A549 (cell line): ENCODE measurements around the gene PKP2. TPM values are rescaled to one million over a fixed set of nuclear protein-coding genes. Genes with fewer than 3 reads are reported as not detected.

Experiments
- ATAC-seq, 2 experiments: fragments of 200-7000 bp in 1 of 2; fragments of >200 bp in 1 of 2; cut with Nextera tagmentation in 1 of 2; cut with Tn5 transposase in 1 of 2; 3 replicates each; pipeline versions ENCODE4 v1.8.0 to v1.9.1; 2018 to 2020; ENCODE audit warnings: mild to moderate bottlenecking in 1 of 2, moderate library complexity in 1 of 2
- CTCF ChIA-PET: fragments of 300-600 bp; sonication (Branson Sonifier 250); formaldehyde crosslinking; extraction: SDS; loops from one replicate; lab custom pipeline; 2021; ENCODE audit warnings: antibody characterized with exemption, inconsistent platforms; lab: Yijun Ruan, JAX
- POLR2A ChIA-PET: fragments of 350-600 bp; formaldehyde crosslinking; extraction: SDS; loops from one replicate; lab custom pipeline; 2021; ENCODE audit warnings: antibody characterized with exemption, inconsistent platforms; lab: Yijun Ruan, JAX
- DNase-seq, 2 experiments: peaks; one replicate each; pipeline versions ENCODE4 v3.0.0 to v3.0.0-alpha.2; 2011 to 2016; ENCODE audit warnings: low read depth in 1 of 2, low spot score in 1 of 2
- FAIRE-seq: peaks from 2 replicates; lab custom pipeline; 2011; peaks lifted over from hg19 to GRCh38; lab: Jason Lieb, UNC
- H3K27ac ChIP-seq, 2 experiments: fragments of >200 bp; sonication (Bioruptor Twin); formaldehyde crosslinking; 3 replicates each; pipeline ENCODE4 v1.5.1; 2016 to 2017
- H3K4me1 ChIP-seq: fragments of >200 bp; sonication (Bioruptor Twin); formaldehyde crosslinking; 3 replicates; pipeline ENCODE4 v1.6.1; 2016
- H3K4me2 ChIP-seq: fragments of >200 bp; sonication (Bioruptor Twin); formaldehyde crosslinking; 3 replicates; pipeline ENCODE4 v1.6.1; 2016
- H3K4me3 ChIP-seq: fragments of >200 bp; sonication (Bioruptor Twin); formaldehyde crosslinking; 3 replicates; pipeline ENCODE4 v1.5.1; 2016
- H3K9me3 ChIP-seq: fragments of >200 bp; sonication (Bioruptor Twin); formaldehyde crosslinking; 3 replicates; pipeline ENCODE4 v1.6.1; 2016
- CBX8 ChIP-seq: fragments of 200-600 bp; sonication (generic); IDR thresholded peaks from 2 replicates; pipeline ENCODE4 v1.6.1; 2016
- CHD4 ChIP-seq: fragments of 200-600 bp; sonication (generic); IDR thresholded peaks from 2 replicates; pipeline ENCODE4 v1.6.1; 2016; ENCODE audit warnings: antibody characterized with exemption, mild to moderate bottlenecking, borderline replicate concordance
- FOSB ChIP-seq: fragments of 250-450 bp; sonication (Bioruptor Pico); IDR thresholded peaks from 2 replicates; pipeline ENCODE4 v1.5.0; 2020; ENCODE audit warnings: mild to moderate bottlenecking, moderate library complexity
- FOSL2 ChIP-seq, 2 experiments: fragments of 450-650 bp in 1 of 2; fragments of >200 bp in 1 of 2; sonication (Bioruptor Twin) in 1 of 2; formaldehyde crosslinking; IDR thresholded peaks; 2 replicates each; pipeline versions ENCODE4 v1.5.0 to v1.6.1; 2016 to 2020; ENCODE audit warnings: mild to moderate bottlenecking in 1 of 2, moderate library complexity in 1 of 2
- HDAC2 ChIP-seq: fragments of 200-600 bp; sonication (generic); IDR thresholded peaks from 2 replicates; pipeline ENCODE4 v1.6.1; 2016
- HEYL ChIP-seq: fragments of 250-450 bp; sonication (Bioruptor Pico); IDR thresholded peaks from 2 replicates; pipeline ENCODE4 v1.8.0; 2021; ENCODE audit warnings: mild to moderate bottlenecking, moderate library complexity
- KDM1A ChIP-seq: fragments of 200-600 bp; sonication (generic); IDR thresholded peaks from 2 replicates; pipeline ENCODE4 v1.6.1; 2016; ENCODE audit warnings: low read depth, mild to moderate bottlenecking
- MYC ChIP-seq: IDR thresholded peaks from 2 replicates; pipeline ENCODE4 v1.6.1; 2012; ENCODE audit warnings: mild to moderate bottlenecking, inconsistent platforms, low read length, improper control_type of control experiment, borderline replicate concordance
- NPAS2 ChIP-seq: fragments of 250-450 bp; sonication (Bioruptor Pico); IDR thresholded peaks from 2 replicates; pipeline ENCODE4 v1.8.0; 2022; ENCODE audit warnings: mild to moderate bottlenecking, moderate library complexity, borderline replicate concordance
- PHF8 ChIP-seq: fragments of 200-600 bp; sonication (generic); IDR thresholded peaks from 2 replicates; pipeline ENCODE4 v1.6.1; 2016; ENCODE audit warnings: low read depth, mild to moderate bottlenecking, antibody characterized with exemption, moderate library complexity, borderline replicate concordance
- RAD21 ChIP-seq, 2 experiments: fragments of >200 bp in 1 of 2; sonication (Bioruptor Twin) in 1 of 2; formaldehyde crosslinking in 1 of 2; IDR thresholded peaks in 1 of 2; conservative IDR thresholded peaks in 1 of 2; 2 replicates in 1 of 2; 3 replicates in 1 of 2; pipeline ENCODE4 v1.6.1; 2012 to 2018; ENCODE audit warnings: inconsistent platforms in 1 of 2
- RFX5 ChIP-seq: fragments of 450-650 bp; IDR thresholded peaks from 2 replicates; pipeline ENCODE4 v1.7.1; 2014; ENCODE audit warnings: antibody characterized with exemption, mild to moderate bottlenecking, moderate library complexity
- RNF2 ChIP-seq: fragments of 200-600 bp; sonication (generic); IDR thresholded peaks from 2 replicates; pipeline ENCODE4 v1.6.1; 2016; ENCODE audit warnings: low read depth, mild to moderate bottlenecking, antibody characterized with exemption, moderate library complexity, borderline replicate concordance
- SREBF2 ChIP-seq: fragments of 450-650 bp; IDR thresholded peaks from 2 replicates; pipeline ENCODE4 v1.6.1; 2014; ENCODE audit warnings: mild to moderate bottlenecking, moderate library complexity
- TFCP2L1 ChIP-seq: fragments of 250-450 bp; sonication (Bioruptor Pico); IDR thresholded peaks from 2 replicates; pipeline ENCODE4 v1.5.0; 2021; ENCODE audit warnings: mild to moderate bottlenecking
- TP53 ChIP-seq: fragments of 250-450 bp; sonication (Bioruptor Pico); IDR thresholded peaks from 2 replicates; pipeline ENCODE4 v1.5.0; 2021; ENCODE audit warnings: mild to moderate bottlenecking, moderate library complexity
- ZC3H11A ChIP-seq: fragments of 450-650 bp; IDR thresholded peaks from 2 replicates; pipeline ENCODE4 v1.6.1; 2014; ENCODE audit warnings: antibody characterized with exemption, mild to moderate bottlenecking
- WGBS: methylation state at CpG from one replicate; pipeline ENCODE4 v1.1.6; 2017; ENCODE audit errors: missing lambda C conversion rate; 5-methylcytosine and 5-hydroxymethylcytosine counted together
- polyA plus RNA-seq, 4 experiments: library from polyadenylated mRNA; depleted of rRNA in 3 of 4; stranded (reverse); fragments of >200 nt; fragmentation: RNase III in 1 of 4; extraction: RNeasy Plus Mini Kit Qiagen cat#74134 plus additional on column Dnase treatment in 1 of 4; gene quantifications; 2 replicates in 3 of 4; 3 replicates in 1 of 4; pipeline ENCODE4 v1.2.3, GENCODE V29; 2011 to 2017
- TF ChIP-seq, protein P1 (sequence below): fragments of >200 bp; sonication (Bioruptor Twin); formaldehyde crosslinking; IDR thresholded peaks from 3 replicates; pipeline ENCODE4 v1.5.1; 2016
- TF ChIP-seq, protein P2 (sequence below): fragments of 200-600 bp; sonication (generic); IDR thresholded peaks from 2 replicates; pipeline ENCODE4 v1.6.1; 2016; ENCODE audit warnings: antibody characterized with exemption, mild to moderate bottlenecking, moderate library complexity
- TF ChIP-seq, protein P3 (sequence below): IDR thresholded peaks from 2 replicates; pipeline ENCODE4 v1.6.1; 2012

PKP2 gene
- polyA plus RNA-seq, 2 of the 4 experiments (the other 2 are of a cell fraction), result 2.3 to 7.1 TPM

DNA sequence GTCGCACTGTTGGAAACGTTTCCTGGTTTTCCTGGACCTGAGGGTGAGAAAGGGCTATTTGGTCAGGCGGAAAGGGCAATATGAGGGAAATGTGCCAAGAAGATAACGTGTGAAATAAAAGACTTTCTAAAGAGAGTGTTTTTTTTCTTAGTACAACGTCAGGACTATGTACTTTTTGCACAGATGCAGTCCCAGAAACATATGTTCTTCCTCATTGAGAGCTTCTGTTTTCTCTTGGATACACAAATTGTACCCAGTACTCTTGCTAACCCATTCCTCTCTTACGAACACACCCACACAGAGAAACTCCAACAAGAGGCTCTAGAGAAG is 669 bp upstream of the PKP2 start:
- ATAC-seq, result 0 out of 6 replicates have a peak, but pooled peaks of 1 of the 2 experiments have one; percentile 9
- ChIA-PET POLR2A (interaction anchor here (1.6 kb wide), 1 partner anchor 142 kb away, joined by 11 read pairs; the partner anchor contains the start of gene YARS2), CTCF (interaction anchor here (0.8 to 1.3 kb wide), 2 partner anchors 141 to 1125 kb away, joined by 5 to 7 read pairs; partner anchors contain the start of genes ALG10 and YARS2)
- Histone ChIP-seq H3K4me3 (peak overlapping the region; percentile 70), H3K9me3 (no peaks in the 10 kb centered on the region), H3K4me1 (peaks cover 33% of the 10 kb centered on the region), H3K4me2 (peak overlapping the region; percentile 90), H3K27ac (peak overlapping the region; percentile 67 to 82)
- WGBS, result 24% methylated on average over 6 of the region's 6 CpGs
- no peak for DNase-seq
- no peak for TF ChIP-seq RFX5
- TF ChIP-seq, protein P1, sequence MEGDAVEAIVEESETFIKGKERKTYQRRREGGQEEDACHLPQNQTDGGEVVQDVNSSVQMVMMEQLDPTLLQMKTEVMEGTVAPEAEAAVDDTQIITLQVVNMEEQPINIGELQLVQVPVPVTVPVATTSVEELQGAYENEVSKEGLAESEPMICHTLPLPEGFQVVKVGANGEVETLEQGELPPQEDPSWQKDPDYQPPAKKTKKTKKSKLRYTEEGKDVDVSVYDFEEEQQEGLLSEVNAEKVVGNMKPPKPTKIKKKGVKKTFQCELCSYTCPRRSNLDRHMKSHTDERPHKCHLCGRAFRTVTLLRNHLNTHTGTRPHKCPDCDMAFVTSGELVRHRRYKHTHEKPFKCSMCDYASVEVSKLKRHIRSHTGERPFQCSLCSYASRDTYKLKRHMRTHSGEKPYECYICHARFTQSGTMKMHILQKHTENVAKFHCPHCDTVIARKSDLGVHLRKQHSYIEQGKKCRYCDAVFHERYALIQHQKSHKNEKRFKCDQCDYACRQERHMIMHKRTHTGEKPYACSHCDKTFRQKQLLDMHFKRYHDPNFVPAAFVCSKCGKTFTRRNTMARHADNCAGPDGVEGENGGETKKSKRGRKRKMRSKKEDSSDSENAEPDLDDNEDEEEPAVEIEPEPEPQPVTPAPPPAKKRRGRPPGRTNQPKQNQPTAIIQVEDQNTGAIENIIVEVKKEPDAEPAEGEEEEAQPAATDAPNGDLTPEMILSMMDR, result no peak
- TF ChIP-seq HDAC2, result no peak
- no peak for TF ChIP-seq RNF2
- no peak for TF ChIP-seq ZC3H11A
- TF ChIP-seq HEYL (CRISPR knock-in tag), result no peak
- TF ChIP-seq KDM1A, result no peak
- no peak for TF ChIP-seq NPAS2
- TF ChIP-seq, protein P2, sequence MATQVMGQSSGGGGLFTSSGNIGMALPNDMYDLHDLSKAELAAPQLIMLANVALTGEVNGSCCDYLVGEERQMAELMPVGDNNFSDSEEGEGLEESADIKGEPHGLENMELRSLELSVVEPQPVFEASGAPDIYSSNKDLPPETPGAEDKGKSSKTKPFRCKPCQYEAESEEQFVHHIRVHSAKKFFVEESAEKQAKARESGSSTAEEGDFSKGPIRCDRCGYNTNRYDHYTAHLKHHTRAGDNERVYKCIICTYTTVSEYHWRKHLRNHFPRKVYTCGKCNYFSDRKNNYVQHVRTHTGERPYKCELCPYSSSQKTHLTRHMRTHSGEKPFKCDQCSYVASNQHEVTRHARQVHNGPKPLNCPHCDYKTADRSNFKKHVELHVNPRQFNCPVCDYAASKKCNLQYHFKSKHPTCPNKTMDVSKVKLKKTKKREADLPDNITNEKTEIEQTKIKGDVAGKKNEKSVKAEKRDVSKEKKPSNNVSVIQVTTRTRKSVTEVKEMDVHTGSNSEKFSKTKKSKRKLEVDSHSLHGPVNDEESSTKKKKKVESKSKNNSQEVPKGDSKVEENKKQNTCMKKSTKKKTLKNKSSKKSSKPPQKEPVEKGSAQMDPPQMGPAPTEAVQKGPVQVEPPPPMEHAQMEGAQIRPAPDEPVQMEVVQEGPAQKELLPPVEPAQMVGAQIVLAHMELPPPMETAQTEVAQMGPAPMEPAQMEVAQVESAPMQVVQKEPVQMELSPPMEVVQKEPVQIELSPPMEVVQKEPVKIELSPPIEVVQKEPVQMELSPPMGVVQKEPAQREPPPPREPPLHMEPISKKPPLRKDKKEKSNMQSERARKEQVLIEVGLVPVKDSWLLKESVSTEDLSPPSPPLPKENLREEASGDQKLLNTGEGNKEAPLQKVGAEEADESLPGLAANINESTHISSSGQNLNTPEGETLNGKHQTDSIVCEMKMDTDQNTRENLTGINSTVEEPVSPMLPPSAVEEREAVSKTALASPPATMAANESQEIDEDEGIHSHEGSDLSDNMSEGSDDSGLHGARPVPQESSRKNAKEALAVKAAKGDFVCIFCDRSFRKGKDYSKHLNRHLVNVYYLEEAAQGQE, result no peak
- TF ChIP-seq MYC, result no peak
- no peak for TF ChIP-seq TP53 (CRISPR knock-in tag)
- no peak for TF ChIP-seq FOSB (CRISPR knock-in tag)
- TF ChIP-seq, protein P3, sequence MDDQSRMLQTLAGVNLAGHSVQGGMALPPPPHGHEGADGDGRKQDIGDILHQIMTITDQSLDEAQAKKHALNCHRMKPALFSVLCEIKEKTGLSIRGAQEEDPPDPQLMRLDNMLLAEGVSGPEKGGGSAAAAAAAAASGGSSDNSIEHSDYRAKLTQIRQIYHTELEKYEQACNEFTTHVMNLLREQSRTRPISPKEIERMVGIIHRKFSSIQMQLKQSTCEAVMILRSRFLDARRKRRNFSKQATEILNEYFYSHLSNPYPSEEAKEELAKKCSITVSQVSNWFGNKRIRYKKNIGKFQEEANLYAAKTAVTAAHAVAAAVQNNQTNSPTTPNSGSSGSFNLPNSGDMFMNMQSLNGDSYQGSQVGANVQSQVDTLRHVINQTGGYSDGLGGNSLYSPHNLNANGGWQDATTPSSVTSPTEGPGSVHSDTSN, result no peak
- TF ChIP-seq RAD21 (conservative IDR thresholded peaks at IDR 0.05 in 1 of 2, IDR thresholded peaks at IDR 0.05 in 1 of 2), result no peak
- no peak for TF ChIP-seq SREBF2
- no peak for TF ChIP-seq TFCP2L1
- TF ChIP-seq CBX8, result no peak
- no peak for TF ChIP-seq CHD4
- TF ChIP-seq FOSL2 (IDR thresholded peaks at IDR 0.05), result no peak
- no peak for TF ChIP-seq FOSL2 (CRISPR knock-in tag; IDR thresholded peaks at IDR 0.05)
- no peak for TF ChIP-seq PHF8
- FAIRE-seq, result no peak
